HG02642 (cell line): ENCODE results near the gene DLGAP1.
"Not testable (repeated sequence)": the region's sequence is repeated elsewhere in the genome, so short reads cannot be mapped to it uniquely, and the experiment has no call there.

ENCODE experiments used
- ATAC-seq: cut with Tn5 transposase; IDR thresholded peaks from one replicate; pipeline ENCODE4 v1.9.1; 2021; ENCODE audit warnings: mild to moderate bottlenecking; ENCODE audit not compliant: unreplicated experiment, poor library complexity

Gene DLGAP1

DNA sequence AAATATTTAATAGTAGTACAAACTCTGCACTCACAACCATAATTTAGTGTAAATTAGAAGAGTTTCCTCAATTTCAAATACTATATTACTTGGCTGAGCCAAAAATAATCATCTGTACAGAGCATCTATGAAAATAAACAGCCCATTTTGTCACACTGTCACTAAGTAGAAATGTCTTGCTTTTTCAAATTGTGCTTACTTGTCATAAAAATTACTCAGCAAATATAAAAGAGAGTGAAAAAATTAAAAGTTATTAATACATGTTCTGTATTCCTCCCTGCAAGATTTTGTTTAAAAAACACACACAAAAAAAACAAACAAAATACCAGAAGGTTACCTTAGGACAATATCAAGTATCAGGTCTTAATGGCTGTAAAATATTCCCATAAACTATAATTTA, 155.7 kb downstream of the DLGAP1 start:
- no peak for ATAC-seq

DNA sequence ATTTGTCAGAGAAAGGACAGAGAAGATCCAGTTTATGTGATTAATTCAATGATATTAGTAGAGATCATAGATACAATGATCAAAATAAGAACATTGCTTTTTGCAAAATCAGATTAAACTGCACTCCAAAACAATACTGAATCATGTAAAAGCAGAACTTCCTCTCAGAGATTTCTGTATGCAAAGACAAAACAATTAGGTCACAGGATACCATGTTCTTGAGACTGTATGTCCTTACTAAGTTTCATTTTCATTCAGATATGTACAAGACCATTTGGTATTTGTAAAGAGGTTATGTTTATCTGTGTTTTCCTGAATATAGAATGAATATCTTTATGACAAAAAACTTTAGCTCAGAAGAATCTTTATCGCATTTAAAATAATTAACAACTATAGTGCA, 161.8 kb downstream of the DLGAP1 start:
- ATAC-seq = no peak

DNA sequence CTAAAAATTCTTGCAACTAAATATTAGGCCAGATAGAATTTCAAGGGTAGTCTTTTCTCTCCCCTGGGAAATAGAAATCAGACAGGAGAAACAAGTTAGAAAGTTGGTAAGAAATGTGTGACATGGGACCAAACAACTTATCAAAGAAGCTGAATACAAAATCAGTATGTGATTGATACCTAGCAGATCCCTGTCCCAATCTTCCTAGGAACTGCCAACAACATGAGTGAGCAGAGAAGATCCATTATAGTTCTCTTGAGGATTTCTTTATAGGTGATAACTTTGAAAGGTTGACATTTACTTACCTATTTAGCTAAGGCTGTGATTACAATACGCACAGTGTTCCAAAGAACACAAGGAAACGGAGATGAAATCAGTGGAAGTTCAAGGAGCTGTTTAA, 162.4 kb downstream of the DLGAP1 start:
- no peak for ATAC-seq

DNA sequence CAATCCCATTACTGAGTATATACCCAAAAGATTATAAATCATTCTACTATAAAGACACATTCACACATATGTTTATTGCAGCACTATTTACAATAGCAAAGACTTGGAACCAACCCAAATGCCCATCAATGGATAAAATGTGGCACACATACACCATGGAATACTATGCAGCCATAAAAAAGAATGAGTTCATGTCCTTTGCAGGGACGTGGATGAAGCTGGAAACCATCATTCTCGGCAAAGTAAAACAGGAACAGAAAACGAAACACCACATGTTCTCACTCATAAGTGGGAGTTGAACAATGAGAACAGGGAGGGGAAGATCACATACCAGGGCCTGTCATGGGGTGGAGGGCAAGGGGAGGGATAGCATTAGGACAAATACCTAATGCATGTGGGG, 167.8 kb downstream of the DLGAP1 start:
- not testable (repeated sequence) for ATAC-seq

DNA sequence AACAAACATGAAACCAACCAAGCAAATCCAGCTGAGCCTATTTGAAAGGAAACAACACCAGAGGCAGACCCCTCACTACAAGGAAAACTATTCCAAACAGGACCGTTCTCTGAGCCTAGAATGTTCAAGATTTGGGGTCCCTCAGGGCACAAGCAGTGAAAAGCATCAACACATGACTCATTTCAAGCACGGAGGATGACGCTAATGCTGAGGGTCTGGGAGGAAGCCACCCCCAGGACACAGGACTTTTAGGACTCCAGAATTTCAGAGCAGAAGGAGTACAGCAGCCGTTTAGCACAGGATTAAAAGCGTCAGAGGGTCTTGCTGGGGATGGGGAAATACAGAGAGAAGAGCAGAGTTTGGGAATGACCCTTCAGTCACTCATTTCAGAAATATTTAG, 168.9 kb downstream of the DLGAP1 start:
- ATAC-seq = no peak

DNA sequence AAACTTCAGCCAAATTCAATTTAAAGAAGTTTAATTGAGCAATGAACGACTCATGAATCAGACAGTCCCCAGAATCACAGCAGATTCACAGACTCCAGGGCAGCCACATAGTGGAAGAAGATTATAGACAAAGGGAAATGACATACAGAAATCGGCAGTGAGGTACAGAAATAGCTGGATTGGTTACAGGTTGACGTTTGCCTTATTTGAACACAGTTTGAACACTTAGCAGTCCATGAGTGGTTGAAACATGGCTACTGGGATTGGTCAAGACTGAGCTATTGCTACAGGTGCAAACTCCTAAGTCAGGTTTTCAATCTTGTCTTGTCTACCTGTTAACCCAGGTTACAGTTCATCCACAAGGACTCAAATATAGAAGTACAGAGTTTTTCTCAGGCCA, 169.6 kb downstream of the DLGAP1 start:
- ATAC-seq = no peak

DNA sequence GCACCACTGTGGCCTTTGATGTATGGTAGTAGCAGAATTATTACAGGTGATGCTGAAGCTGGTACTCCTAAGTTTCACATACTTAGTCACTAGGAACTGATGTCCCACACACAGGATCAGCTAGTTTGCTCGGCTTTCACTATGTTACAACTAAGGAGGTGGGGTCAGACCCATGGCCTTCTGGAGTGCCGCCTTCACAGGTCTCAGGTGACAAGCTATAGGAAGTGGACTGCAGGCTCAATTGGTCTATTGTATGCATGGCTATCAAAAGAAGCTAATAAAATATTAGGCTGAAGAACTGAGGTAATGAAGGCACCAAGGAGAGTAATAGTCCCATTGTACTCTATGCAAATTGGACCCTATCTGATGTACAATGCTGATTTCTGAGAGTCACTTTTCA, 170.6 kb downstream of the DLGAP1 start:
- no peak for ATAC-seq

DNA sequence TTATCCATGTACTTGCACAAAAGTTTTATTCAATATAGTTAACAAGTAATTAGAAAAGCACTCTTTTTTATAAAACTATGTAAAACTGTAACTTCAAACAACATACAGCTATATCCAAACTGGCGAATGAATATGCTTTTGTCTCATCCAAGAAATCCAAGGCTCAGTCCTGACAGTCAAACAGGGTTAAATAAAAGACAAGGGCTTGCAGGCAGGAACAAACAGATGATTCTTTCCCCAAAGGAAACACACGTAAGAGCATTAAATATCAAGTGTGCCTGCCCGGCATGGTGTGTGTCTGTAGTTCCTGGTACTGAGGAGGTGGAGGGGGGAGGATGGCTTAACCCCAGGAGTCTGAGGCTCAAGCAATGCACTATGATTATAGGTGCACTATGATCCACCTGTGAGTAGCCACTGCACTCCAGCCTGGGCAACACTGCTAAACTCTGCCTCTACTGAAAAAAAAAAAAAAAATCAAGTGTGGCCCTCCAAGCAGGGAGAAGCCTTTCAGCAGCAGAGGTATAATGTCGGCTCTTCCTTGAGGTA, 171.3 kb downstream of the DLGAP1 start:
- ATAC-seq = no peak

DNA sequence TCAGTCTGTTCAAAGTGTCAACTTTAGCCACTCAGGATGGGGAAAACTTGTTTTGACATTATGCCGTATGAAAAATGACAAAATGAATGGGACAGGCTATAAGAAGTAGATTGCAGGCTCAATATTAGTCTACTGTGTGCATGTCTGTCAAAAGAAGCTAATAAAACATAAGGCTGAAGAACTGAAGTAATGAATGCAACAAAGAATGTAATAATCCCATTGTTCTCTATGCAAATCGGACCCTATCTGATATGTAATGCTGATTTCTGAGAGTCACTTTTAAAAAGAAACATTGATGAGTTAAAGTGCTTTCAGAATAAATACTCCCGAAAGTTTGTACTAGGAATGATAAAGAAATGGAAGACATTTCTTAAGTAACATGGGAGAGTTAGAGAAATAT, 172.2 kb downstream of the DLGAP1 start:
- ATAC-seq = no peak

DNA sequence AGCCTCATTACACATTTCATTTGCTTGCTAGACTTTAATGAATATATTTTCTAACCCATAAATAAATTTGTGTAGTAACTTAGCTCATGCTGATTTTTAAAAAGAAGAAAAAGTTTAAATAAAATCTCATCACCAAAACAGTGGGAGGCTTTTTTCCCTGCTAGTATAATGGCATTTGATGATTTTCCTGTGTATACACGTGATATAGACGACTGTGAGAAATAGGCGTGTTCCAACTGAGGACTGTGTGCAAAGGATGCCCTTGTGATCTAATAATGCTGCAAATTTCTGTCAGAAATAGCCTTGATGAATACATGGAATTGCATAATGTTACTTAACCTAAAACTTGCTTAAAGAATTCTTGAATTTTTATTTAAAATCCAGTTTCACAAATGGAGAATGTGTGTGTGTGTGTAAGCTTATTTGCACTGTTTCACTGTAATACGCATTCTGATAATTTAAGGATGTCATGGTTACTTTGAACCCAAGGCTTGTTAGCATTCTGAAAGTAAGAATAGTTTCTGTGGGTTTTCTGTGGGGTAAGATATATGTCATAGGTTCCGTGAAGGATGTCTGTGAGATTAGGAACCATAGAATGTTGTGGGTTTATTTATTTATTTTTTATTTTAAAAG, 178.0 kb downstream of the DLGAP1 start:
- ATAC-seq = no peak

DNA sequence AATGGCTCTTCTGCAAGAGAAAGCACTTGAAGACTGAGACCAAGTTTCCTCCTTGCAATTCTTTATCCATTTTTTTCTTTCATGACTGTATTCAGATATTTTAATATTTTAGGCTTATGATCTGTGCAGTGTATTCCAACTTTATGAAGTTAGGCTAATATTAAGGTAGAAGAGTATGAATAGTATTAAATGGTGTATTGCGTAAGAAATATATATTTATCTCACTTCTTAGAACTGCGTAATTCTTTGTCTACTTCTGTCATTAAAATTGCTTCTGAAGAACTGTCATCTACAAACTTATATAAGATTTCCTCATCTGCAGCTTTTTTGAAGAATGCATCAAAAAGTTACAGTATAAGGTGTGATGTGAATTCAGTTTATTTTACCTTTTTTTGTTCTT, 183.2 kb downstream of the DLGAP1 start:
- no peak for ATAC-seq

DNA sequence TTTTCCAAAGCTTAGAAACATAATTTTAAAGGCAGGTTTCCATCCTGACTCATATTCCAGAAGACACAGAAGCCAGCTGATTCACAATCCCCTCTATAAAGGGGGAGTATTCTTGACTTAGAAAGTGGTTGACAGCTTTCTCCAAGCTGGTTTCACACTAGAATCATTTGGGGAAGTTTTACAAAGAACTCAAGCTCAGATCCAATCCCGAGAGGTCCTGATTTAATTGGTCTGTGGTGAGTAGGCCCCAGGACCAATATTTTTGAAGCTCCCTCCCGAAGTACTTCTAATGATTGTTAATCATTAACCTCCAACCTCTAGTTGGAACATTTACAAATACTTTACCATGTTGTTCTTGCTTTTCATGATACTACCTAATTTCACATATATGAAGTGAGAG, 184.1 kb downstream of the DLGAP1 start:
- ATAC-seq = no peak

DNA sequence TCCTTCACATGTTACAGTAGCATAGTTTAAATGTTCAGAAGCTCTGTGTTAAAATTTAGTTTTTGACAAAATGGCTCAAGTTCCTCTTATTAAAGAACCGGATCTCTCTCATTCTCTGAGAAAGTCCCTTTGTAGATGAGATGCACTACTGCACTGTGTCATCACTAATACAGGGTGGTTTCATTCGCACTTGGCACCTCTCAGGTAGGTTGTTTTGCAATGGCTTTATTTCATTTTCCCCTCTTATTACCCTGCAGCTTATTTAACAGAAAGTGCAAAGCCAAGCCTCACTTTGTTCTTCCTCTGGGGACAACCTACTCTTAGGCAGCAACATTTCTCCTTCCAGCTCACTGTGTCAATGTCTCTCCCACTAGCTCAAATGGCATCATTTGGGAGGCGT, 185.1 kb downstream of the DLGAP1 start:
- no peak for ATAC-seq

DNA sequence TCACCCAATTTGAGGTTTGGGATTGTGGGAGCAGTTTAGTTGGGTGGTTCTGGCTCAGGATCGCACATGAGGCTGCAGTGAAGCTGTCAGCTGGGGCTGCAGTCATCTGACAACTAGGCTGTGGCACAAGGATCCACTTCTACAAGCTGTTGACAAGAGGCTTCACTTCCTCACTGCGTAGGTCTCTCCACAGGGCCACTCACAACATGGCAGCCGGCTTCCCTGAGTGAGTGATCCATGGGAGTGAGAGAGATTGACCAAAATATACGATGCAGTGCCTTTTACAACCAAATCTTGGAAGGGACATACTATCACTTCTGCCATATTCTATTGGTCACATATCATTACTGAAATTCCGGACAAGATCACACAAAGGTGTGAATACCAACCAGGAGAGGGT, 187.5 kb downstream of the DLGAP1 start:
- no peak for ATAC-seq

DNA sequence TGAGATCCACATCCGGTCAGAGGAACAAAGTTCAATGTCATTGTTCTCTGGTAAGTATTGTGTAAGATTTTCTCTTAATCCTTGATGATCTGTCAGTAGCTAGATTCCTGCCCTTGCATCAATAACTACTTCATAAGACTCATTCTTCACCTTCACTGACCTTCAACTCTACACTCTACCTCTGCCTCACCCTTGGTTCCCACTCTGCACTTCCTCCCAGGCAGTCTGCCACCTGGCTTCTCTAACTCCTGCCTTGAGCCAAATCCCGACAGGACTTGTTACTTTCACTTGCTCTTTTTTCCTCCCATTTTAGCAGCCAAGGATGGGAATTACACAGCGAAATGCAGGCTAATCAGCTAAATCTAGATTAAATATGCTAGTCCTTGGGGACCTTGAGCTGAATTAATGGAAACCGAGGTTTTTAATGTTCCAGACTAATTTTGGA, 190.7 kb downstream of the DLGAP1 start:
- ATAC-seq = no peak

DNA sequence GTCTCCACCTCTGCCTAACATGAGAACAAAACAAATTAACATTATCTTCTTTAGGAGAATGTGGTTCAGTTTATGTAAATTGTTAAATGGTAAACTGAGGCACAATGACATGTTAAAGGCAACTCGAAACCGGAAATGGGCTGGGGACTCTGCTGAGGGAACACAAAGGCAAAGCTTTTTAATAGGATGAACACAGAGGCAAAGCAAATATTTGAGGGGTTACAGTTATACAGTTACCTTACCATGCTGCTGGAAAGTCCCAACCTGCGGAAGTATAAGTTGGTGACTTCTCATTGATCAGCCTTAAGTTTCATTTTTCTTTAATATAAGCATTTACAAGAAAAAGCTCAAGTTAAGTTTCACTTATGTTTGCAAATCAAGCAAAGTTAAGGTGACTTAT, 195.0 kb downstream of the DLGAP1 start:
- no peak for ATAC-seq

DNA sequence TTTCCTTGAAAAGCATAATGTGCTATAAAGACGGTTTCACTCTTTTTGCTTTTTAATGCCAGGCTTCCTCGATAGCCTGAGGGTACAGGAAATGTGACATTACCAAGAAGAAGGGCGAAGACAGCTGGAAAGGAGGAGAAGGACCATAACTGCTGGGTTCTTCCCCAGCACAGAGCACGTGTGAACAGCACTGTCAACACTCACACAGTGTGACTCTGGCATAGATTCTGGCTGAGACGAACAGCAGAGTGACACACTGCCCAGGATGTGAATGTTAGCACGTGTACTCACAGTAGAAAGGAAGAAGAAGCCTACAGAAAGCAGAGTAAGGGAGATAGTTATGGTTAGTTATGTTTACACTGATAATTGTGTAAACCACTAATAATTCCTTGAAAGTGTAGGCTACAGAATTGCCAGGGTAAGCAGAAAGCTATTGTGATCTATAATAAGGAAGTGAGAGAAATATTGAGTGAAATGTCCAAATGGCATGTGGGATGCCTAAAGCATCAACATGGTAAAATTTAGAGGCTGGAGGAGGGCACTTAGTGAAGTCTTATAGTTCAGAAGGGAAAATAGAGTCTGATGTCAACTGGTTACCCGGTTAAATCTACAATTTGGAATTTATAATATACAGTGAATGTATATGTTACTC, 198.2 kb downstream of the DLGAP1 start:
- ATAC-seq = no peak

DNA sequence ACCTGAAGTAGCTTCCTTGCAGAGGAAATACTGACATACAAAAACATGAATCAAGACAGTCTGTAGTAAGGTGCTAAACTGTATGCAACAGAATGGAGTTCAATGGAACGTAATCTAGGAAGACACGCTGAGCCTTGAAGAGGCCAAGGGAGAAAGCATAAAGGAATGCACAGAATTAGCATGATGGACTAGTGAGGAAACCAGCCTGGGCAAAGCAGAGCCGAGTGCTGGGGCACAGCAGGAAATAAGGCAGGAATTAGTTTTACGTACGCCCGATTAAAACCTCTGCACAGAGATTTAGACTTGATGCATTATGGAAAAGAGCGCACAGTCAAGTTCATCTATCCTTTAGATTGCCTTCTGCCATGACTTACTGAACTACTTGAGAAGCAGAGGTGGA, 200.3 kb downstream of the DLGAP1 start:
- no peak for ATAC-seq

DNA sequence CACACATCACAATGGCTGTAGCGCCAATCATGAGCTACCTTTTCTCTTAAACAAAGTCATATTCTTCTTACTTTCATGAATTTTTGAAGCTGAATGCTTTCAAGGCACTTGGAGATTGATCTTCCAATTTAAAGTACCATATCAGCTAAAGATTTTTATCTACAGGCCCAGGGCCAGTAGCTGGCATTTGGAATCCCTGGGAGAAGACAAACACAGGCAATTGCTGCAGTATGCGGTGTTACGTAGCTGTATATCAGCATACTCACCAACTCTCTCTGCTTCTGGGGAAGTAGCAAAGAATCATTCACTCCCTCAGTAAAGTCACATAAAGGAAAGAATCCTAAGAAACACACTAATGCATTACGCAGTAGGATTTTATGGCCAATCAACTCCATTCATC, 202.3 kb downstream of the DLGAP1 start:
- ATAC-seq = no peak

DNA sequence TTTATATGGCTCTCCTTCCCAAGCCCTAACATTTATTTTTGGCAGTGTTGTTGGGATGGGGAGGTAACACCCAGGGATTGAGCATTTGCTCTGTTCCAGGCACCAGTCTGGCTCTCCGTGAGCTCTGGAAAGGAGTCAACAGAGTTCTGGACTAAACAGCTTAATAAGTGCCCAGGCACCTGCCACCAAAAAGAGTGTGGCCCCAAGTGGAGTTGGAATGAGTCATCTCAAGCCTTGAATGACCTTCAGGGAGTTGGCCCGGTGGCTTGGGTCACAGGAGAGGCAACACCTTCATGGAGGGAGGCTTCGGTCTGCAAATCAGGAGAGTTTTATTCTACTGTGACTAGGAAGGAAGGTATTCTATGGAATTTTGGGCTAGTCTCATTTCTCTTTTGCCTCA, 203.2 kb downstream of the DLGAP1 start:
- no peak for ATAC-seq

DNA sequence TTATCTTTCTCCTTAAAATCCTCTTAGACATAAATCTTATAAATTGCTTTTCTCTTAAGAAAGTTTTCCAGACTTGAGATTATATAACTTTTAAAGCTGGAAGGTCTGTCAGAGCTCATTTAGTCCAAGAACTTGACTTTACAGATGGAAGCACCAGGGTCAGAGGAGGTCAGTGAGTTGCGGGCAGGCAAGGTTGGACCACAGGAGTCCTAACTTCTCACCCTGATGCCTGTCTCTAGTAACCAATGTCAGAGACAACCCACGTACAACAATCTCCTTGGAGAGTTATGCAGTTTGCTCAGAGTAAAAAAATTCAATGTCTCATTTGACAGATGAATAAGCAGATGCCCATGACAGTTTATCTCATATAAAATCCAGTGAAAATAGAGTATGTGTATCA, 203.9 kb downstream of the DLGAP1 start:
- ATAC-seq = no peak

DNA sequence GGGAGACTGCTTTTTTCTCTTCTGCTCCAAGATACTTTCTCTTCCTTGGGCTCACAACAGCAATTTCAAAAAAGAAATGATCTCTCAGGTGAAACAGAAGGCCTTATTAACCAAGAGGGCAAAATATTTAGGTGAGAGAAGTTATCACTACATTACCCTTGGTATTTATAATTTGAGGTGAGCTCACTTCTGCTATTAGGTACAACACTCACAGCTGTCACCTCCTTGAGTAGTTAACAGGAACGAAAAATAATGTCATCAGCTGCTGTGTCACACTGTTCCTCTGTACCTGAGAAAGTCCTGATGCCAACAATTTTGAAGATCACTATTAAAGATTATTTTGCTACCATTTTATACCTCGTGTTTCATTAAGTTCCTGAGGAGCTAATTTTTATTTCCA, 205.0 kb downstream of the DLGAP1 start:
- no peak for ATAC-seq
